HG02571 (cell line): Measurements from ENCODE around the gene MPL.

ENCODE experiments used
- ATAC-seq: cut with Tn5 transposase; IDR thresholded peaks from one replicate; pipeline ENCODE4 v1.9.1; 2021; ENCODE audit warnings: mild to moderate bottlenecking, moderate library complexity; ENCODE audit not compliant: unreplicated experiment

MPL gene

DNA sequence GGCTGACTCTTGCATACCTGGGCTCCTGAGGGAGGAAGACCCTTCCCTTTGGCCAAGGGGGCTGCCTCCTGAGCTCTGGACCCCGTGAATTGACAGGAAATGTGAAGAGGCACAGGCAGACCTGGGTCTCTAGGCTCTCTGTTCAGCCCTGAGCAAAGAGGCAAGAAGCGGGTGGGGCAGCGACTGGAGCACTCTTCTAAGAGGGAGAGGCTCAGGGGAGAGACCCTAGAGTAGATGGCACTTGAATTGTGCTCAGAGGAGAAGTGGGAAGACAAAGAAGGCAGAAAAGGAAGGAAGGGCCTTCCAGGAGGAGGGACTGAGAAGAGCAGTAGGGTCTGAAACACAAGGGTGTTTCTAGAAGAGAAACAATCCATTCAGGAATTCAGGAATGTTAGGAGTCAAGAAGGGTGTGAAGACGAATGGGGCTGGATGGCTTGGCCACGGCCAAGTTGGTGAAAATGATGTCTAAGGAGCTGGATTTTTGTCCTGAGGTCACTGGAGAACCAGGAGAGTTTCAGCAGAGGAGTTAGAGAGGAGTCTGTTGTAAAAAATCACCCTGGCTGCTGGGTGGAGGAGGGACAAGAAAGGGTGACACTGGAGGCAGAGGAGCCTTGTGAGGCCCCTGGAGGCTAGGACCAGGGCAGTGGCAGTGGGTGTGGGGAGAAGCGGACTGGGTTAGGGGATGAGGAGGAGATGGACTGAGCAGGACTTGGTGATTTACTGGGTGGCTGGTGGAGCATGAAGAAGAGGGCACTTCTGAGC lies 31.5 kb upstream of the MPL start:
- no peak for ATAC-seq

DNA sequence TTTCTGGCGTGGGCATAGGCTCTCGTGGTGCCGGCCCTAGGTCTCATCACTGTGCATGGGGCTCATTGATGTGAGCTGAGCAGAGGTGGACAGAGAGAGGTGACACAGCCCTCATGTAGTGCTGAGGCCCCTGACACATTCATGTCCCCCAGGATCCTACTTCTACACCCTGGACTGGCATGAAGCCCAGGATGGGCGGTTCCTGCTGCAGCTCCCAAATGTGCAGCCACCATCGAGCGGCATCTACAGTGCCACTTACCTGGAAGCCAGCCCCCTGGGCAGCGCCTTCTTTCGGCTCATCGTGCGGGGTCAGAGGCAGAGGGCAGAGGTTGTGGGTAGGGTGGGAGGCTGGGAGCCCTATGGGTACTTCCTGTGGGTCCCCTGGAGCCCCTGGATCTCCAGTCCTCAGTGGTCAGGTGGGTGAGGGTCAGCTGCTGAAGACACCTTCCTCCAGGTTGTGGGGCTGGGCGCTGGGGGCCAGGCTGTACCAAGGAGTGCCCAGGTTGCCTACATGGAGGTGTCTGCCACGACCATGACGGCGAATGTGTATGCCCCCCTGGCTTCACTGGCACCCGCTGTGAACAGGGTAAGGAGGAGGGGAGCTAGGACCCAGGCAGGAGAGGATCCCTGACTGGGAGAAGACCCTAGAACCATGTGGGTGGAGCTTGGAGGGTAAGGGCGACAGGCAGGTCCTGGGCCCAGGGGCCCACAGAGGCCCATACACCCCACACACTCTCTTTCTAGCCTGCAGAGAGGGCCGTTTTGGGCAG lies 30.7 kb upstream of the MPL start:
- ATAC-seq, result no peak

DNA sequence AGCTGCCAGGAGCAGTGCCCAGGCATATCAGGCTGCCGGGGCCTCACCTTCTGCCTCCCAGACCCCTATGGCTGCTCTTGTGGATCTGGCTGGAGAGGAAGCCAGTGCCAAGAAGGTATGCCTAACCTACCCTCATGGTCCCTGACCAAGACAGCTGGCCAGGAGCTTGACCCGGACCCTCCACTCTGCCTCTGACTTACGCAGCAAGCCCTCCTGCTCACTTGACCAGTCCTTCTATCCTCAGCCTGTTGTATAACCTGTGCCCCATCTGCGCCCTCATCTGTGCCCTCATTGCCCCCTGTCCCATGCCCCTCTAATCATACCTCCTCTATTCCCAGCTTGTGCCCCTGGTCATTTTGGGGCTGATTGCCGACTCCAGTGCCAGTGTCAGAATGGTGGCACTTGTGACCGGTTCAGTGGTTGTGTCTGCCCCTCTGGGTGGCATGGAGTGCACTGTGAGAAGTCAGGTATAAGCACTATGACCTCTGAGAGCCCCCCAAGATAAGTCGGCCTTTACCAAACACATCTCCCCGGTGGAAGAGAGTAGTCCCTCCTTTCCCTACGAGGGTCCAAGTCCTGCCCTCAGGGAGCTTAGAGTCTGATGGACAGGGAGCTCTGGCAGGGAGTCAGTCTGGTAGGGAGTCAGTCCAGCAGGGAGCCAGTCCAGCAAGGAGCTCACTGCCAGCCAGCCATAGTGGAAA lies 30.0 kb upstream of the MPL start:
- no peak for ATAC-seq

DNA sequence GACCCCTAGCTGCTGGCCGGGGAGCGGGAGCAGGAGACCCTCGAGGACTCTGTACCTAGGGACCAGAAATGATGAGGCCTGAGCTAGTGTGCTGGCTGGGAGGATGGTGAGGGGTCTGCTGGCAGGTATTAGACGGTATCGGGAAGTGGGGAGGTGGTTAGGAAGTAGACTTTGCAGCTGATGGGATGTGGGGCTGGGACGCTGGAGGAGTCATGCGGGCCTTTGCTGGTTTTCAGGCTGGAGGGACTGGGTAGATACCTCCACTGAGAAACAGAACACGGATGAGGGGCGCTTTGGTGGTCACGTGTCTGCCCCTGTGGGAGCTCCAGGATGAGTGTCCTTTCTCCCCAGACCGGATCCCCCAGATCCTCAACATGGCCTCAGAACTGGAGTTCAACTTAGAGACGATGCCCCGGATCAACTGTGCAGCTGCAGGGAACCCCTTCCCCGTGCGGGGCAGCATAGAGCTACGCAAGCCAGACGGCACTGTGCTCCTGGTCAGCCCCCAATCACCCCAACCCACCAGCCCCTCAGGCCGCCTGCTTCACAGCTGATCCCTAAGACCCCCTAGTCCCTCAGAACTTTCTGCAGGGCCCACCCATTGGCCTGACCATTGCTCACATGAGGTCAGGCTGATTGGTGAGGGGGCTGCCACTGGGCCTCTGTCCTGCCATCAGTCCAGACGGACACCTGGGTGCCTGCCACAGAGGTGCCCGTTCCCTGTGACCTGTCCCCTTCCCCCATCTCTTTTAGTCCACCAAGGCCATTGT lies 28.8 kb upstream of the MPL start:
- ATAC-seq, result no peak

DNA sequence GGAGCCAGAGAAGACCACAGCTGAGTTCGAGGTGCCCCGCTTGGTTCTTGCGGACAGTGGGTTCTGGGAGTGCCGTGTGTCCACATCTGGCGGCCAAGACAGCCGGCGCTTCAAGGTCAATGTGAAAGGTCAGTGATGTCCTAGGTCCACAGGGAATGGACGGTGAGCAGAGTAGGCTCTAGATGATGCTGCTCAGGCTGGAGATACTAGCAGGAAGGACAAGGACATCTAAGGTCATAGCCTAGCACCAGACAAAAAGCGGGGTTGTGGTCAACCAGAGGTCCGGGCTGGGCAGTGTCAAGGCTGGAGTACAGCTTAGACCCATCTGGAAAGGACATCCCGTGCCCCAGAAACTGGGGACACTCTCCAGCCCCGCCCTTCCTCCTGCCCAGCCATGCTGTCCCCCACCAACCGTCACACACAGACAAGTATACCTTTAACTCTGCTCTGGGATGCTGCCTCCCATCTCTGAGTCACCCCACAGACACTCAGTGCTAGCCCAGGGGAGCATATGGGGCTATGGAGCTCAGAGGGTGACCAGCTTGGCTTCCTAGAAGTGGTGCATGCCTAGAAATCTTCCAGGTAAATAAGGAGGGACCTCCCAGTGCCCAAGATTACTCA lies 28.1 kb upstream of the MPL start:
- ATAC-seq, result no peak

DNA sequence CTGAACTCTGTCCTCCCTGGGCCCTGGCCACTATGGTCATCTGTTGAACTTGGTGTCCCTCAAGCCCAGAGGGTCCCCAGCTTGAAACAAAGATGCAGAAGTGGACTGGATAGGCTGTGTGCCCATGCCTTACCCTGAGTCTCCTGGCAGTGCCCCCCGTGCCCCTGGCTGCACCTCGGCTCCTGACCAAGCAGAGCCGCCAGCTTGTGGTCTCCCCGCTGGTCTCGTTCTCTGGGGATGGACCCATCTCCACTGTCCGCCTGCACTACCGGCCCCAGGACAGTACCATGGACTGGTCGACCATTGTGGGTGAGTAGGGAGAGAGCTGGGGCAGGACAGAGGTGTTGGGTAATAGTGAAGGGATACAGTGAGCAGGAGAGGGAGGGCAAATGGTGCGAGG lies 26.1 kb upstream of the MPL start:
- ATAC-seq, result no peak

DNA sequence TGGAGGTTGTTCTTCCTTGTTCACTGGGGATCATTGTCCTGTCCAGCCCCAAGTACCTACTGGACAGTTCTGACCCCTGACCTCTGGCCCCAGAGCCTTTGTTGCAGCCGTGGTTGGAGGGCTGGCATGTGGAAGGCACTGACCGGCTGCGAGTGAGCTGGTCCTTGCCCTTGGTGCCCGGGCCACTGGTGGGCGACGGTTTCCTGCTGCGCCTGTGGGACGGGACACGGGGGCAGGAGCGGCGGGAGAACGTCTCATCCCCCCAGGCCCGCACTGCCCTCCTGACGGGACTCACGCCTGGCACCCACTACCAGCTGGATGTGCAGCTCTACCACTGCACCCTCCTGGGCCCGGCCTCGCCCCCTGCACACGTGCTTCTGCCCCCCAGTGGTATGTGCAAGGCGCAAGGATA lies 25.4 kb upstream of the MPL start:
- no peak for ATAC-seq

DNA sequence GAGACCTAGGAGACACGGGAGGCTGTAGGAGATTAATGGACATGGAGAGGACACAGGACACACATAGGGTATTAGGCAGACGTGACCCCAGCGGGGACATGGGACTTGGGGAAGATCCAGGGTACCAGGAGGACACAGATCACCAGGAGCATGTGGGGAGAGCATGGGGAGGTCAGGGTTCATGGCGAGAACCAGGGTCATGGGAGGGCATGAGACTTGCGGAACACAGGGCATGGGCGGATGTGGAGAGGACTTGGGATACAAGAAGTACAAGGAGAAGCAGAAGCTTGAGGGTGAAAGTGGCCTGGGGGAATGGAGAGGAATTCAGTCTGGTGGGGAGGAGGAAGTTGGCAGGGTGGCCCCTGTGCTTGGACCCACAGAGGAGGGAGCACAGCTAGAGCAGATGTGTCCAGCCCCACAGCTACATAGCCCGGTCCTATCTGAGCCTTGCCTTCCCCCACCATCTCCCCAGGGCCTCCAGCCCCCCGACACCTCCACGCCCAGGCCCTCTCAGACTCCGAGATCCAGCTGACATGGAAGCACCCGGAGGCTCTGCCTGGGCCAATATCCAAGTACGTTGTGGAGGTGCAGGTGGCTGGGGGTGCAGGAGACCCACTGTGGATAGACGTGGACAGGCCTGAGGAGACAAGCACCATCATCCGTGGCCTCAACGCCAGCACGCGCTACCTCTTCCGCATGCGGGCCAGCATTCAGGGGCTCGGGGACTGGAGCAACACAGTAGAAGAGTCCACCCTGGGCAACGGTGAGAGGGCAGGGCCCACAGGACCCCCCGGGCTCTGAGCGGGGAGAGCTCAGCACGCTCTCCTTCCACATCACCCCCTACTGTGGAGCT lies 24.7 kb upstream of the MPL start:
- ATAC-seq, result no peak

DNA sequence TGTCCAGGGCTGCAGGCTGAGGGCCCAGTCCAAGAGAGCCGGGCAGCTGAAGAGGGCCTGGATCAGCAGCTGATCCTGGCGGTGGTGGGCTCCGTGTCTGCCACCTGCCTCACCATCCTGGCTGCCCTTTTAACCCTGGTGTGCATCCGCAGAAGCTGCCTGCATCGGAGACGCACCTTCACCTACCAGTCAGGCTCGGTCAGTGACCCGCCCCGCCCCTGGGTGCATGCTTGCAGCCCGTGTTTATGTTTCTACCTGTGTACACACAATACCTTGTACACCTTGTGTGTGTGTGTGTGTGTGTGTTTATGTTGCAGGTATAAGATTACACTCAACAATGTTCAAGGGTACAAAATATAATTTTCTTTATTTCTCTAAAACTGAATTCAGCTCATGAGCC lies 23.8 kb upstream of the MPL start:
- no peak for ATAC-seq

DNA sequence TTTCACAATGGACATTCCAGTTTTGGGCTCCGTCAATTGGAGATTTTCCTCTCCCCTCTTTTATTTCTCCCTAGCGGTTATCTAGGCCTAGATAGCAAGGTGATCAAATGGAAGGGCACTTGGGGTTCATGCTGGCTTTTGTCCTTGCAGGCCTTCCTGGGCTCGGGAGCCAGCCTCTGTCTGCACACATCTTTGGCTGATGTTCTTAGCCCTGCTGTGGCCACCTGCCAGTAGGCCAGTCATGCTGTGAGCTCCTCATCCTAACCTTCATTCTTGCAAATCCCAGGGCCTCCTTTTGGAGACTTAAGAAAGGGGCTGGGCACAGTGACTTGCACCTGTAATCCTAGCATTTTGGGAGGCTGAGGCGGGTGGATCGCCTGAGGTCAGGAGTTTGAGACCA lies 23.4 kb upstream of the MPL start:
- no peak for ATAC-seq

DNA sequence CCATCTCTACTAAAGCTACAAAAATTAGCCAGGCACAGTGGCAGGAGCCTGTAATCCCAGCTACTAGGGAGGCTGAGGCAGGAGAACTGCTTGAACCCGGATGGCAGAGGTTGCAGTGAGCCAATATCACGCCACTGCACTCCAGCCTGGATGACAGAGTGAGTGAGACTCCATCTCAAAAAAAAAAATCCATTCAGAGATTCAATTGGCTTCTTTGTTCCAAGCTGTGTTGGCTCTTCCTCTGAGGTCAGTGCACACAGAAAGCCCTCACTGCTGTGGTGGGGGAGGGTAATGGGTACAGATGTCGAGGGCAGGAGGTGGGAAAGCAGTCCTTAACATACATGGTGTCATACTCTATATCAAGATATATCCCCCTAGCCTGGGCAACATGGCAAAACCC lies 22.1 kb upstream of the MPL start:
- ATAC-seq, result no peak

DNA sequence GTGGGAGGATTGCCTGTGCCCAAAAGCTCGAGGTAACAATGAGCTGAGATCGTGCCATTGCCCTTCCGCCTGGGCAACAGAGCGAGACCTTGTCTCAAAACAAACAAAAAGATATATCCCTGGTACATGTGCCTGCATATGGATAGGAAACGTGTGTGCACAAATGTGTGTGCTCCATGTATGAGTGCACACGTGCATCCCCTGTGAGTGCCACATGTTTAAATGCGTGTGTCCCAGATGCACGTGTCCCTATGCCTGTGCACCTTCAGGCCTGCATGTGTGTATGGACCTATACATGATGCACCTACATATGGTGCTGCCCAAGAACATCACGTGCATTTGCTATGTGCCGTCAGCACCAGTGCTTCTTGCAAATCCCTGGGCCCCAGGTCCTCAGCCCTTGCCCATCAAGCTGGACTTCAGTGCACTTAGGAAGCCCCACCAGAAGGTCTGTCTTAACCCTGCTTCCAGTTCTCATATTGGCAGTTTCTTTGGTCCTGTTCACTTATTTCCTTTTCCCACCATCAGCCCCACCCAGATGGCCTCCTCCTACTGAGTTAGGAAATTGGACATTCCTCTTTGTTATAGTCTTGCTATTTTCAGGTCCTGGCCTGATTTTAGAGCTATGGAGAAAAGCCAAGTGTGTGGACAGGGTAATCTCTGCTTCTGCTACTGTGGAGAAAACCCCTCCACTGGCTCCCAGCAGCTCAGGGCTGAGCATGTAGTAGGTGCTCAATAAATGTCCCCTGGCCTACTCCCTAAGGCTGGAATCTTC lies 21.5 kb upstream of the MPL start:
- ATAC-seq, result no peak

DNA sequence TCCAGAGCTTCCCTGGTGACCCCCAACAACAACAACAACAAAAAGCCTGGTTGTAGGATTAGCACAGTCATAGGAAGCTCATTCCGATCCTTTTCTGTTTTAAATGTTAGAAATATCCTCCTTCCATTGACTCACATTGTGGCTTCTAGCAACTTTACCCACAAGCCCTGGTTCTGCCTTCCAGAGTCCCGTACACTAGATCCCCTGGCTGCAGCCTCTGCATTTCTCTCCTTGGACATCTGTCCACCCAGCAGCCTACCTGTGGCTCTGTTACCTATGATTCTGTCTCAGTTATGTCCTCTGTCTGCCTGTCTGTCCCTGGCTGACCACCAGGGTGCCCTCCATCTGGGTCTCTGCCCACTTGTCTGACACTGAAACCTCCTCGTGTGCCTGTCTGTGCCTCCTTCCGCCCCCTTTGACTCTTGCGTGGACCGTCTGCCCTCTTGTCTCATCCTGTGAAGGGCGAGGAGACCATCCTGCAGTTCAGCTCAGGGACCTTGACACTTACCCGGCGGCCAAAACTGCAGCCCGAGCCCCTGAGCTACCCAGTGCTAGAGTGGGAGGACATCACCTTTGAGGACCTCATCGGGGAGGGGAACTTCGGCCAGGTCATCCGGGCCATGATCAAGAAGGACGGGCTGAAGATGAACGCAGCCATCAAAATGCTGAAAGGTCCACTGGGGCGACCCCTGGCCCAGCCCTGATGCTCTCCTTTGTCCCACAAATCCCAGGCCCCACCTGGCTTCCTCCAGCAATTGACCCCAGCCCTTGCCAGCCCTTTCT lies 20.7 kb upstream of the MPL start:
- no peak for ATAC-seq

DNA sequence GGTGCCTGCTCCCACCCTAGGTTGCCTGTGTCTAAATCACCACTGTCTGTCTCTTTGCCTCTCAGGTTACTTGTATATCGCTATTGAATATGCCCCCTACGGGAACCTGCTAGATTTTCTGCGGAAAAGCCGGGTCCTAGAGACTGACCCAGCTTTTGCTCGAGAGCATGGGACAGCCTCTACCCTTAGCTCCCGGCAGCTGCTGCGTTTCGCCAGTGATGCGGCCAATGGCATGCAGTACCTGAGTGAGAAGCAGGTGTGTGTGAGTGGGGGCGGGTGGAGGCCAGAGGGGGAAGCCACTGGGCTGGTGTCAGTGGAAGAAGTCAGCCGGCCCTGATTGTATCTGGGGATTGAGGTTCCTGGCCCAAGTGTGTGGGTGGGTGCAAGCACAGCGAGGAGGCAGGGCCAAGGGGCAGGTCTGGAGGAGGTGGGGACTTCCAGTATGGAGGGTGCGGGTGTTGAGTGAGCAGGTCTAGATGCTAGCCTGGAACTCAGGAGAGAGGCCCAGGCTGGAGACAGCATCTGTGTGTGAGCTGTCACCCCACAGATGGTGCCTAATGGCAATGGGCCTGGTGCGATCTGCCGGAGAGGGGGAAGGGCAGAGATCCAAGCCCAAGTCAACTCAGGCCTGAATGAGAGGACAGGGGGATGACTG lies 19.7 kb upstream of the MPL start:
- no peak for ATAC-seq

DNA sequence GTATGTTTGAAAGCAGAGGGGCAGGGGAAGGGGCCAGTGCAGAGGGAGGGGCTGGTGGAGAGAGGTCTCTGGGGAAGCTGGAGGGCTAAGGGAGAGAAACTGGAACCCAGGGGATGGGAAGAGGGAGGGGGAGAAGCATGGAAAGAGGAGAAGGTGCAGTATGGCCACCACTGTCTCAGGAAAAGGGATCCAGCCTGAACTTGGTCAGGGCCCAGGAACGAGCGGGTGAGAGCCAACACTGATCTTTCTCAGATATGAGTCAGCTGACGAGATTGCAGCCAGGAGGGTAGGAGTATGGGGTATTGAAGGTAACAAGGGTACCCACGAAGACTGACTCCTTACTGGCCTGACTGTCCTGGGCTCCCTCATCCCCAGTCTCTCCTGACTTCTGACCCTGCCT lies 18.8 kb upstream of the MPL start:
- ATAC-seq, result no peak

DNA sequence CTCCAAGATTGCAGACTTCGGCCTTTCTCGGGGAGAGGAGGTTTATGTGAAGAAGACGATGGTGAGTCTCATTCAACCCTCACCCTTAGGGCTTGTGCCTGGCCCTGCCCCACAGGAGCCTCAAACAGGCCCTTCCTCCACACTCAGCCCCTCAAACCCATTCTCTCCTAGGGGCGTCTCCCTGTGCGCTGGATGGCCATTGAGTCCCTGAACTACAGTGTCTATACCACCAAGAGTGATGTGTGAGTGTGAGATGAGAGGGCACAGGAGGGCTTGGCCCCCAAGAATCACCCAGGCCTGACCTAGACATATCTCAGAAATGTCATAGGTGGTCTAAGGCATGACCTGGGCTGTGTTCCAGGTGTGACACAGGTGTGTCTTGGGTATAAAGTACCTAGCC lies 18.3 kb upstream of the MPL start:
- ATAC-seq, result no peak

DNA sequence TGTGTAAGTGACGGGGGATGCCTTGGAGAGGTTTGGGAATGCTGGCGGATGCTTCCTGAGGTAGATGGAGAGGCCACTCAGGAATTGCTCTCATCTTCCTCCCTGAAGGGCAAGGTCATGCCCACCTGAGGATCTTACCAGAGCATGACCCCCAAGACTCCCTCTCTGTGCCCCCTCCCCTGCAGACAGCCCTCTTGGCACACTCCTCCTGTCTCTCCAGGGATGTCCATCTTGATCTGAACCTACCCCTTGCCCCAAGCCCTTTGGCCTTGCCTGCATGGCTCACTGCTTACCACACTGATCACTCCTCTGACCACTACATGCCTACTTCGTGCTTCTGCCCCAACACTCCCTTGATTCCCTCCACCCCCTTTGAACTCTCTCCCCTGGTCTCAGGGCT lies 17.9 kb upstream of the MPL start:
- no peak for ATAC-seq
